GM19328 (cell line): ENCODE results near the gene DDIT4L.
"Not testable (repeated sequence)": the region's sequence is repeated elsewhere in the genome, so short reads cannot be mapped to it uniquely, and the experiment has no call there.

Experiments used
- ATAC-seq: cut with Tn5 transposase; IDR thresholded peaks from one replicate; pipeline ENCODE4 v1.9.1; 2021; ENCODE audit warnings: mild to moderate bottlenecking, moderate library complexity; ENCODE audit not compliant: unreplicated experiment

The DDIT4L gene

GRCh38 chr4:100166297-100167039 lies 23.8 kb downstream of the DDIT4L start:
- ATAC-seq, result no peak

GRCh38 chr4:100165809-100166208 lies 24.5 kb downstream of the DDIT4L start:
- ATAC-seq, result peak; percentile 41

GRCh38 chr4:100164808-100165760 lies 25.2 kb downstream of the DDIT4L start:
- ATAC-seq, result no peak

- ATAC-seq, result peak; percentile 41
Observed at GRCh38 chr4:100162027-100162685, 28.1 kb downstream of the DDIT4L start.

DNA sequence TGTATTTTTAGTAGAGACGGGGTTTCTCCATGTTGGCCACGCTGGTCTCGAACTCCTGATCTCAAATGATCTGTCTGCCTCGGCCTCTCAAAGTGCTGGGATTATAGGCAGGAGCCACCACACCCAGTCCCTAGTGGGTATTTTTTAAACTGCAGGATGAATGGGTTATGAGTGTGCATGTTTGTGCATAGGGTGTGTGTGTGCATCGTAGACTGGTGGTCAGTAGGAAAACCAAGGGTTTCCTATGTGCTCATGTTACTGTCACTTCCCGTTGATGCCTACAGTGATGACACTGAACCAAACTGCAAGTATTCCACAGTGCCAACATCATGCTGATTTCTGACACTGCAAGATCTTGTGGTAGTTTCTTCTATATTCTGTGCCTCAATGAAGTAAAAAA lies 41.1 kb downstream of the DDIT4L start:
- ATAC-seq, result no peak

- no peak for ATAC-seq
Observed at GRCh38 chr4:100147684-100148083, 42.6 kb downstream of the DDIT4L start.

GRCh38 chr4:100147198-100147597 lies 43.1 kb downstream of the DDIT4L start:
- ATAC-seq, result no peak

- ATAC-seq, result no peak
Observed at GRCh38 chr4:100146756-100147155, 43.5 kb downstream of the DDIT4L start.

DNA sequence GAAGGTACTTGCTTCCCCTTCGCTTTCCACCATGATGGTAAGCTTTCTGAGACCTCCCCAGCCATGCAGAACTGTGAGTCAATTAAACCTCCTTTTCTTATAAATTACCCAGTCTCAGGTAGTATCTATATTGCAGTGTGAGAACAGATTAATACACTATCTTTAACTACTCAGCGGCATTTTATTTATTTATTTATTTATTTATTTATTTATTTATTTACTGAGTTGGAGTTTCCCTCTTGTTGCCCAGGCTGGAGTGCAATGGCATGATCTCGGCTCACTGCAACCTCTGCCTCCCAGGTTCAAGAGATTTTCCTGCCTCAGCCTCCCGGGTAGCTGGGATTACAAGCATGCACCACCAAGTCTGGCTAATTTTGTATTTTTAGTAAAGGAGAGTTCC lies 52.9 kb downstream of the DDIT4L start:
- ATAC-seq, result not testable (repeated sequence)
